GDM1 (cell line): ENCODE data around the gene APOC3.
"Not testable (repeated sequence)": the region's sequence is repeated elsewhere in the genome, so short reads cannot be mapped to it uniquely, and the experiment has no call there.

Experiments used
- DNase-seq: peaks from one replicate; lab custom pipeline; 2025; lab: John Stamatoyannopoulos, UW

APOC3 gene

GRCh38 chr11:116829525-116830183 is at the start of gene APOC3:
Gene APOC3, plus strand, starts transcription at chr11:116829907. Its CDS starts 676 bp downstream, at chr11:116830583.
- DNase-seq, result no peak

GRCh38 chr11:116782728-116783127 is 47.0 kb upstream of the APOC3 start:
- no peak for DNase-seq

- no peak for DNase-seq
Measured at GRCh38 chr11:116786326-116786725, 43.4 kb upstream of the APOC3 start.

GRCh38 chr11:116786966-116787365 is 42.7 kb upstream of the APOC3 start:
- DNase-seq, result no peak

GRCh38 chr11:116787436-116787785 is 42.3 kb upstream of the APOC3 start:
- DNase-seq, result no peak

GRCh38 chr11:116787786-116788486 is 41.8 kb upstream of the APOC3 start, which contains the start of gene ZPR1:
Gene ZPR1, minus strand, starts transcription at chr11:116788023. Its CDS starts 33 bp downstream, at chr11:116787990.
- DNase-seq, result peak; percentile 58

- no peak for DNase-seq
Measured at GRCh38 chr11:116788534-116788933, 41.2 kb upstream of the APOC3 start.

- DNase-seq, result no peak
Measured at GRCh38 chr11:116788975-116789374, 40.7 kb upstream of the APOC3 start.

GRCh38 chr11:116790167-116791001 is 39.3 kb upstream of the APOC3 start:
- no peak for DNase-seq

- DNase-seq, result peak; percentile 46
Measured at GRCh38 chr11:116791002-116791812, 38.5 kb upstream of the APOC3 start.

GRCh38 chr11:116791813-116792143 is 37.9 kb upstream of the APOC3 start, which contains the start of gene APOA5:
Gene APOA5, minus strand, starts transcription at chr11:116791879. Its CDS starts 19 bp downstream, at chr11:116791860.
- no peak for DNase-seq

- no peak for DNase-seq
Measured at GRCh38 chr11:116792144-116792868, 37.4 kb upstream of the APOC3 start.

- DNase-seq, result no peak
Measured at GRCh38 chr11:116792869-116793771, 36.6 kb upstream of the APOC3 start.

GRCh38 chr11:116793772-116794097 is 36.0 kb upstream of the APOC3 start:
- DNase-seq, result peak; percentile 3

GRCh38 chr11:116794851-116795250 is 34.9 kb upstream of the APOC3 start:
- no peak for DNase-seq

GRCh38 chr11:116796548-116796947 is 33.2 kb upstream of the APOC3 start:
- no peak for DNase-seq

GRCh38 chr11:116797816-116798215 is 31.9 kb upstream of the APOC3 start:
- no peak for DNase-seq

GRCh38 chr11:116798368-116798767 is 31.3 kb upstream of the APOC3 start:
- no peak for DNase-seq

- no peak for DNase-seq
Measured at GRCh38 chr11:116800610-116801009, 29.1 kb upstream of the APOC3 start.

- DNase-seq, result not testable (repeated sequence)
Measured at GRCh38 chr11:116801662-116802061, 28.0 kb upstream of the APOC3 start.
